ENCODE data around the gene CAP1.

Gene CAP1

GRCh38 chr1:40072142-40072541 is 31.6 kb downstream of the CAP1 start:
- H3K4me3 ChIP-seq (ENCODE audit: low read length) = no peak overlapping the region
- DNase-seq (ENCODE audit: low read depth) = no peak
- TF ChIP-seq CTCF (conservative IDR thresholded peaks at IDR 0.05; ENCODE audit: low read depth, low read length) = no peak

GRCh38 chr1:40073062-40073461 is 32.5 kb downstream of the CAP1 start:
- no peak overlapping the region for H3K4me3 ChIP-seq (ENCODE audit: low read length)
- no peak for TF ChIP-seq CTCF (conservative IDR thresholded peaks at IDR 0.05; ENCODE audit: low read depth, low read length)
- DNase-seq (ENCODE audit: low read depth) = no peak

GRCh38 chr1:40075266-40075665 is 34.7 kb downstream of the CAP1 start:
- TF ChIP-seq CTCF (conservative IDR thresholded peaks at IDR 0.05; ENCODE audit: low read depth, low read length) = no peak
- no peak overlapping the region for H3K4me3 ChIP-seq (ENCODE audit: low read length)
- DNase-seq (ENCODE audit: low read depth) = no peak

- no peak for TF ChIP-seq CTCF (conservative IDR thresholded peaks at IDR 0.05; ENCODE audit: low read depth, low read length)
- no peak overlapping the region for H3K4me3 ChIP-seq (ENCODE audit: low read length)
- DNase-seq (ENCODE audit: low read depth) = no peak
These were observed 36.4 kb downstream of the CAP1 start for GRCh38 chr1:40076895-40077312.

- peak; percentile 88 for TF ChIP-seq CTCF (conservative IDR thresholded peaks at IDR 0.05; ENCODE audit: low read depth, low read length)
- DNase-seq (ENCODE audit: low read depth) = peak; percentile 13
- H3K4me3 ChIP-seq (ENCODE audit: low read length) = no peak overlapping the region
These were observed 38.2 kb downstream of the CAP1 start for GRCh38 chr1:40078512-40079333.

GRCh38 chr1:40079774-40080400 is 39.4 kb downstream of the CAP1 start:
- no peak overlapping the region for H3K4me3 ChIP-seq (ENCODE audit: low read length)
- DNase-seq (ENCODE audit: low read depth) = no peak
- no peak for TF ChIP-seq CTCF (conservative IDR thresholded peaks at IDR 0.05; ENCODE audit: low read depth, low read length)

- H3K4me3 ChIP-seq (ENCODE audit: low read length) = no peak overlapping the region
- no peak for TF ChIP-seq CTCF (conservative IDR thresholded peaks at IDR 0.05; ENCODE audit: low read depth, low read length)
These were observed 41.3 kb downstream of the CAP1 start for GRCh38 chr1:40081871-40082270.

More at GRCh38 chr1:40081871-40082270, 41.3 kb downstream of the CAP1 start:
- DNase-seq (ENCODE audit: low read depth) = no peak

All from retinal pigment epithelial cell (primary cell).